Prostate gland (tissue), 2 donors: ENCODE results near the gene ATP5PD.

Experiments
- POLR2AphosphoS5 ChIP-seq: sonication (generic); formaldehyde crosslinking; IDR thresholded peaks from one replicate; pipeline ENCODE4 v1.6.1; 2017; ENCODE audit warnings: antibody characterized with exemption
- TF ChIP-seq, protein P1 (sequence below), 4 experiments: fragments of 200-600 bp in 2 of 4; fragments of 450-650 bp in 2 of 4; sonication (generic) in 2 of 4; IDR thresholded peaks; 1 replicate in 3 of 4; 2 replicates in 1 of 4; pipeline ENCODE4 v1.5.1; 2016 to 2019; ENCODE audit warnings: antibody characterized with exemption in 4 of 4, mild to moderate bottlenecking in 2 of 4, moderate library complexity in 2 of 4

DNA sequence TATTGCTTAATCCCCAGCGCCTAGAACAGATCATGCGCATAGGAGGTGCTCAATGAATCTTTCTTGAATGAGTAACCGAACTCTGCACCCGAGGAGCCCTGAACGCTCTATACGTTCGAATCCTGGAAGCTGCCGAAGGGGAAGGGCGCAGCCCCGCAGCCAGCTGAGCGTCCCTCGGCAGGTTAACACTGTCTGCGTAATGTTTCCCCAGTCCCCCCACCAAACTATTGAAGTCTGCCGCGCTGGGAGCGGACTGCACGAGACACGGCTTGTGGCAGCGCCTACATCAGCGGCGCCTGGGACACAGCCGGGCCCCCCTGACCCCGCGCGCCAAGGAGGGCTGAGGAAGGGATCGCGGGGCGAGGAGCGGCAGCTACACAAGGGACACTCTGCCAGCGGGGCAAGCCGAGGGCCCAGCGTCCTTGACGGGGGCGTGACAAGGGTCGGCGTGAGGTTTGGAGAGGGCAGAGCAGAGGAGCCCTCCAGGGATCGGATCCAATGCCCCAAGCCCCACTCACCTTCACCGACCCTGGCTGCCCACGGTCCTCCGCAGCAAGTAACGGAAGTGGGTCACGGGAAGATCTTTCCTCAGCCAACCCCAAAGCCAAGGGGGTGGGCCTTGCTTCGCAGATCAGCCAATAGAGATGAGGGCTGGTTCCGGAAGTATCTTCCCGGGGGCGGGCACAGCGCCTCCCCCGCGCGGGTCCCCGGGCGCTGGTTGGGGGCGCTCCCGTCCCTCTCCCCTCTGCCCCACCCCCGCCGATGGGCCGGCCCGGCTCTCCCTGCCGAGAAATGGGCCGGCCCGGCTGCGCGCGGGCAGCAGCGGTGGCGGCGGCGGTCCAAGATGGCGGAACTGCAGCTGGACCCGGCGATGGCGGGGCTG, at the start of gene ATP5PD, which contains the start of gene KCTD2:
- TF ChIP-seq POLR2AphosphoS5 = peak; percentile 97
- TF ChIP-seq, protein P1, sequence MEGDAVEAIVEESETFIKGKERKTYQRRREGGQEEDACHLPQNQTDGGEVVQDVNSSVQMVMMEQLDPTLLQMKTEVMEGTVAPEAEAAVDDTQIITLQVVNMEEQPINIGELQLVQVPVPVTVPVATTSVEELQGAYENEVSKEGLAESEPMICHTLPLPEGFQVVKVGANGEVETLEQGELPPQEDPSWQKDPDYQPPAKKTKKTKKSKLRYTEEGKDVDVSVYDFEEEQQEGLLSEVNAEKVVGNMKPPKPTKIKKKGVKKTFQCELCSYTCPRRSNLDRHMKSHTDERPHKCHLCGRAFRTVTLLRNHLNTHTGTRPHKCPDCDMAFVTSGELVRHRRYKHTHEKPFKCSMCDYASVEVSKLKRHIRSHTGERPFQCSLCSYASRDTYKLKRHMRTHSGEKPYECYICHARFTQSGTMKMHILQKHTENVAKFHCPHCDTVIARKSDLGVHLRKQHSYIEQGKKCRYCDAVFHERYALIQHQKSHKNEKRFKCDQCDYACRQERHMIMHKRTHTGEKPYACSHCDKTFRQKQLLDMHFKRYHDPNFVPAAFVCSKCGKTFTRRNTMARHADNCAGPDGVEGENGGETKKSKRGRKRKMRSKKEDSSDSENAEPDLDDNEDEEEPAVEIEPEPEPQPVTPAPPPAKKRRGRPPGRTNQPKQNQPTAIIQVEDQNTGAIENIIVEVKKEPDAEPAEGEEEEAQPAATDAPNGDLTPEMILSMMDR (IDR thresholded peaks at IDR 0.05) = peak in 1 of 4 experiments; percentile 18
